Ascending aorta (tissue), 2 donors: Measurements from ENCODE around the gene UBXN11. TPM values are rescaled to one million over a fixed set of nuclear protein-coding genes. Genes with fewer than 3 reads are reported as not detected.
"Not testable (repeated sequence)": the region's sequence is repeated elsewhere in the genome, so short reads cannot be mapped to it uniquely, and the experiment has no call there.

ENCODE experiments used
- DNase-seq, 2 donors: peaks; one replicate each; pipeline ENCODE4 v3.0.0-alpha.2; 2019; ENCODE audit warnings: low spot score in 2 of 2
- H3K27ac ChIP-seq, 2 donors: fragments of 200-600 bp; sonication (generic); one replicate each; pipeline ENCODE4 v1.5.1; 2016 to 2017; ENCODE audit warnings: mild to moderate bottlenecking in 1 of 2
- H3K27me3 ChIP-seq: fragments of 200-600 bp; sonication (generic); one replicate; pipeline ENCODE4 v1.5.1; 2017
- H3K36me3 ChIP-seq, 2 donors: fragments of 200-600 bp; sonication (generic); one replicate each; pipeline ENCODE4 v1.5.1; 2016
- H3K4me1 ChIP-seq, 2 donors: fragments of 200-600 bp; sonication (generic); one replicate each; pipeline ENCODE4 v1.5.1; 2016 to 2017; ENCODE audit warnings: mild to moderate bottlenecking in 1 of 2
- H3K4me3 ChIP-seq, 2 donors: fragments of 200-600 bp; sonication (generic); one replicate each; pipeline ENCODE4 v1.5.1; 2016 to 2017; ENCODE audit warnings: mild to moderate bottlenecking in 1 of 2
- H3K9me3 ChIP-seq, 2 donors: fragments of 200-600 bp; sonication (generic); one replicate each; pipeline ENCODE4 v1.5.1; 2016
- intact Hi-C: fragments of 100-400 bp; cut with DNase I; formaldehyde crosslinking; loops from one replicate; pipeline ENCODE4 v1.15.1; 2023
- total RNA-seq: library from RNA; depleted of rRNA; stranded (reverse); fragments of >200 nt; gene quantifications from one replicate; pipeline ENCODE4 v1.1.0, GENCODE V29; 2016
- TF ChIP-seq, protein P1 (sequence below), 3 experiments: fragments of 200-600 bp in 2 of 3; fragments of 450-650 bp in 1 of 3; sonication (generic) in 2 of 3; IDR thresholded peaks; one replicate each; pipeline ENCODE4 v1.5.1; 2016 to 2019; ENCODE audit warnings: antibody characterized with exemption in 3 of 3, mild to moderate bottlenecking in 1 of 3, moderate library complexity in 1 of 3

The UBXN11 gene
- total RNA-seq, 1 donor from 2014 or later = 14.5 TPM

DNA sequence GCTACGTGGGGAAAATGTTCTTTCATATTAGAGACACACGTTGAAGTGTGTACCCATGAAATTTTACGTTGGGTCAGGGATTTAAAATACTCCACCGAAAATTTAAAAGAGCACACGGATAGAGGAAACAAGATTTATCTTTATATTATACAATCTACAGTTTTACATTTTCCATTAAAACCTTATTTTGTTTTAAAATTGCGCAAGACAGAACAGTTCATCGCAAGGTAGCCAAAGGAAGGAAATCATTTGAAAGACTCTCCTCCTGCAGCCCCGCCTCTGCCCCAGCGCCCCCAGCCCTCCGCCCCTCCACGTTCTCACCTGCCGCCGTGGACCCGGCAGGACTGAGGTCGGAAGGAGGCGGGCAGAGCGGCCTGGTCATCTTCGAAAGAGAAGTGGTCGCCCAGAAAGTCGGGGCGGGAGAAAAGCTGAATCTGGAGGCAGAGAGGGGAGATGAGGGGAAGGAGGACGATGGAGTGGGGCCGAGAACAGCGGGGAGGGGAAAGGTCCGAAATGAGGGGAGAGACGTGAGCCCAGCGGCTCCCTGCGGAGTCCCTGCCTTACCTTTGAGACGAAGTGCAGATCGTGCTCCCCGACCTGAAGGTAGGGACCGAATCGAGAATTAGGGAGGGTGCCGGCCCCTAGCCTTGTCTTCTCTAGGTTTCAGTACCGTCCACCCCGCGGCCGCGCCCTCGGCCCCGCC, 29.5 kb upstream of the UBXN11 start:
- peak overlapping the region; percentile 26 to 61 for H3K4me3 ChIP-seq
- no peaks in the 10 kb centered on the region for H3K36me3 ChIP-seq
- TF ChIP-seq, protein P1, sequence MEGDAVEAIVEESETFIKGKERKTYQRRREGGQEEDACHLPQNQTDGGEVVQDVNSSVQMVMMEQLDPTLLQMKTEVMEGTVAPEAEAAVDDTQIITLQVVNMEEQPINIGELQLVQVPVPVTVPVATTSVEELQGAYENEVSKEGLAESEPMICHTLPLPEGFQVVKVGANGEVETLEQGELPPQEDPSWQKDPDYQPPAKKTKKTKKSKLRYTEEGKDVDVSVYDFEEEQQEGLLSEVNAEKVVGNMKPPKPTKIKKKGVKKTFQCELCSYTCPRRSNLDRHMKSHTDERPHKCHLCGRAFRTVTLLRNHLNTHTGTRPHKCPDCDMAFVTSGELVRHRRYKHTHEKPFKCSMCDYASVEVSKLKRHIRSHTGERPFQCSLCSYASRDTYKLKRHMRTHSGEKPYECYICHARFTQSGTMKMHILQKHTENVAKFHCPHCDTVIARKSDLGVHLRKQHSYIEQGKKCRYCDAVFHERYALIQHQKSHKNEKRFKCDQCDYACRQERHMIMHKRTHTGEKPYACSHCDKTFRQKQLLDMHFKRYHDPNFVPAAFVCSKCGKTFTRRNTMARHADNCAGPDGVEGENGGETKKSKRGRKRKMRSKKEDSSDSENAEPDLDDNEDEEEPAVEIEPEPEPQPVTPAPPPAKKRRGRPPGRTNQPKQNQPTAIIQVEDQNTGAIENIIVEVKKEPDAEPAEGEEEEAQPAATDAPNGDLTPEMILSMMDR (IDR thresholded peaks at IDR 0.05) = no peak
- no peak overlapping the region for H3K27ac ChIP-seq
- H3K27me3 ChIP-seq = peaks cover 8% of the 10 kb centered on the region
- peaks cover 3 to 9% of the 10 kb centered on the region in 2 donors for H3K4me1 ChIP-seq
- DNase-seq = no peak
- H3K9me3 ChIP-seq = no peaks in the 10 kb centered on the region
- intact Hi-C loops = no loop called here

DNA sequence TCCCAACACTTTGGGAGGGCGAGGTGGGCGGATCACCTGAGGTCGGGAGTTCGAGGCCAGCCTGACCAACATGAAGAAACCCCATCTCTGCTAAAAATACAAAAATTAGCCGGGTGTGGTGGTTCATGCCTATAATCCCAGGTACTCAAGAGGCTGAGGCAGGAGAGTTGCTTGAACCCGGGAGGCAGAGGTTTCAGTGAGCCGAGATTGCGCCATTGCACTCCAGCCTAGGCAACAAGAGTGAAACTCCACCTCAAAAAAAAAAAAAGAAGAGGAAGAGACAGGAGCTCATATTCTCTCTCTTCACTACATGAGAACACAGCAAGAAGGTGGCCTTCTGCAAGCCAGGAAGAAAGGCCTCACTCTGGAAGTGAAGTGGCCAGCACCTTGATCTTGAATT, 26.9 kb upstream of the UBXN11 start:
- H3K4me1 ChIP-seq, H3K9me3 ChIP-seq, H3K27me3 ChIP-seq, H3K36me3 ChIP-seq, H3K4me3 ChIP-seq, DNase-seq, H3K27ac ChIP-seq, intact Hi-C loops: not testable (repeated sequence)

DNA sequence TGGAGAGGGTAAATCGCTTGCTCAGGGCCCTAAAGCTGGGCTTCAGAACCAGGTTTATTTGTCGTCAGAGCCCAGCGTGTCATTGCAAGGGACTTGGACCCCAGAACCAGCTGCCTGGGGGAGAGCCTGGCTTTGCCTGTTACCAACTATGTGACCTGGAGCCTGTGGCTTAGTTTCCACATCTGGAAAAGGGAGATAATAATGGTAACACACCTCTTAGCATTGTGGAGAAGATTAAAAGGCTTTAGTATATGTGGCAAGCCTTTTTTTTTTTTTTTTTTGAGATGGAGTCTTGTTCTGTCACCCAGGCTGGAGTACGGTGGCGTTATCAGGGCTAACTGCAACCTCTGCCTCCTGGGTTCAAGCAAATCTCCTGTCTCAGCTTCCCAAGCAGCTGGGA, 23.8 kb upstream of the UBXN11 start:
- Histone ChIP-seq H3K9me3 (no peaks in the 10 kb centered on the region), H3K36me3 (no peaks in the 10 kb centered on the region), H3K4me1 (no peaks in the 10 kb centered on the region), H3K27ac (no peak overlapping the region), H3K4me3 (no peak overlapping the region), H3K27me3 (peaks cover 8% of the 10 kb centered on the region)
- intact Hi-C loops = no loop called here
- no peak for DNase-seq
- TF ChIP-seq, protein P1 (IDR thresholded peaks at IDR 0.05) = no peak

DNA sequence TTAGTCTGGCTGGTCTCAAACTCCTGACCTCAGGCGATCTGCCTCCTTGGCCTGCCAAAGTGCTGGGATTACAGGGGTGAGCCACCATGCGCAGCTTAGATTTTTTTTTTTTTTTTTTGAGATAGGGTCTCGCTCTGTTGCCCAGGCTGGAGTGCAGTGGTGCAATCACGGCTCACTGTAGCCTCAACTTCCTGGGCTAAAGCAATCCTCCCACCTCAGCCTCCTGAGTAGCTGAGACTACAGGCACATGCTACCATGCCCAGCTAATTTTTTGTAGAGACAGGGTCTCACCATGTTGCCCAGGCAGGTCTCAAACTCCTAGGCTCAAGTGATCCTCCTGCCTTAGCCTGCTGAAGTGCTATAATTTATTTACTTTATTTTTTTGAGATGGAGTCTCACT, 22.9 kb upstream of the UBXN11 start:
- H3K4me1 ChIP-seq, H3K9me3 ChIP-seq, intact Hi-C loops, H3K27me3 ChIP-seq, H3K4me3 ChIP-seq, DNase-seq, H3K36me3 ChIP-seq, H3K27ac ChIP-seq: not testable (repeated sequence)

DNA sequence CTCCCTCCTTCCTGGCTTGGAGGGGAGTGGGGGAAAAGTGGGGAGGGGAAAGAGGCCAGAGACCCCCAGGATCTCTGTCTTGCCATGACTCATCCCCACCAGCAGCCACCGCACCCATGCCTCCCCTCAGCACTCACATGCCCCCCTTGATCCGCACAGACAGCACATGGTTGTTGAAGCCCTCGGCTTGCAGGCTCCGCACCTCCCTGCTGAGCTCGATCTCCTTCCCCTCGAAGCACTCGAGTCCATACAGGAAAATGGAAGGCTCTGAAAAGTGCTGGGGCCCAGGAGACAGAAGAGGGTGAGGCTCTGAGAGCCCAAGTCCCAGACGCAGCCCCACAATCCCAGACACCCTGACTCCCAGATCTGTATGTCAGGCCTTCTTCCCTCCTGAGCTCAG, 22.2 kb upstream of the UBXN11 start:
- intact Hi-C loops = no loop called here
- H3K4me1 ChIP-seq = no peaks in the 10 kb centered on the region
- no peak overlapping the region for H3K27ac ChIP-seq
- TF ChIP-seq, protein P1 (IDR thresholded peaks at IDR 0.05) = no peak
- no peaks in the 10 kb centered on the region for H3K9me3 ChIP-seq
- DNase-seq = no peak
- H3K27me3 ChIP-seq = peaks cover 1% of the 10 kb centered on the region
- no peaks in the 10 kb centered on the region for H3K36me3 ChIP-seq
- no peak overlapping the region for H3K4me3 ChIP-seq

DNA sequence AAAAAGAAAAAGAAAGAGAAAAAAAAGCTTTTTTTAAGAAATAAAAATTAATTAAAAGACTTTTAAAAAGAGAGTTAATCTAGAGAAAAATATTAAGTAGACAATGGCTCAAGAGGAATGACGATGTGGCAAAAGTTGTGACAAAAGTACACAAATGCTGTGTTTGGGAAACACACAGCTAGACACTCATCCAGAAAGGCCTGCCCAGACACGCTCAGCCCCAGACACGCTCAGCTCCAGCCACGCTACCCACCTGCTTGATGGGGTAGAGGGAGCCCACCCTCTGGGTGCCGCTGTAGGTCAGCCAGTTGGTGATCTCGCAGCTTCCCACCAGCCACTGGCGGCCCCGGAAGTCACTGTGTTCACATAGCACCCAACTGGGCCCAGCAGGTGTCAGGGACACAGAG, 21.5 kb upstream of the UBXN11 start:
- no peak overlapping the region for H3K4me3 ChIP-seq
- intact Hi-C loops = no loop called here
- H3K4me1 ChIP-seq = no peaks in the 10 kb centered on the region
- DNase-seq = no peak
- no peaks in the 10 kb centered on the region for H3K27me3 ChIP-seq
- H3K9me3 ChIP-seq = no peaks in the 10 kb centered on the region
- TF ChIP-seq, protein P1 (IDR thresholded peaks at IDR 0.05) = no peak
- H3K36me3 ChIP-seq = no peaks in the 10 kb centered on the region
- no peak overlapping the region for H3K27ac ChIP-seq

DNA sequence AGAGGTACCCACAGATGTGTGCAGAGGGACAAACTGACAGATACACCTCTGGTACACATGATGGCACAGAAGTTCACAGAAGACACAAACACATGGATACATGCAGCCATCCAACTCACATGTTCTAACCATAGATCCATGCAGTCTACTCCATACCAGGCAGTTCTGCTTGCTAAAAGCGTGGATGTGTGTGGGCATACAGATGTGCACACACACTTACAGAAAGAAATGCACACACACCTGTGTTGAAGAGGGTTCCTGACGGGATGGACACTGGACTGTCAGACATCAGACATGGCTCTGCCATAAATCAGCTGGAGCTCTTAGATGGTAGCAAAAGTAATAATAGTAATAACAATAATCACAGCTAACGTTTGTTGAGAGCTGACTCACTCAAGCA, 18.1 kb upstream of the UBXN11 start:
- H3K9me3 ChIP-seq = no peaks in the 10 kb centered on the region
- H3K36me3 ChIP-seq = no peaks in the 10 kb centered on the region
- no peak overlapping the region for H3K27ac ChIP-seq
- H3K27me3 ChIP-seq = no peaks in the 10 kb centered on the region
- intact Hi-C loops = loop anchor here (5.0 kb wide), 2 partner anchors 92 to 222 kb away; partner anchors contain the start of gene CEP85
- TF ChIP-seq, protein P1 (IDR thresholded peaks at IDR 0.05) = no peak
- peaks cover 0 to 3% of the 10 kb centered on the region in 2 donors for H3K4me1 ChIP-seq
- no peak overlapping the region for H3K4me3 ChIP-seq
- DNase-seq = no peak
